Right lobe of liver (tissue), 6 donors: ENCODE results near the gene NTF4. TPM values are rescaled to one million over a fixed set of nuclear protein-coding genes. Genes with fewer than 3 reads are reported as not detected.
"Not testable (repeated sequence)": the region's sequence is repeated elsewhere in the genome, so short reads cannot be mapped to it uniquely, and the experiment has no call there.

Experiments used
- ATAC-seq, 4 donors: fragments of 200-7000 bp; cut with Tn5 transposase; one replicate each; pipeline ENCODE4 v1.9.1; 2020; ENCODE audit warnings: mild to moderate bottlenecking in 4 of 4, moderate library complexity in 4 of 4
- DNase-seq, 3 donors: peaks; one replicate each; pipeline ENCODE4 v3.0.0-alpha.2; 2020
- H3K27ac ChIP-seq, 3 donors: fragments of 200-600 bp; one replicate each; pipeline ENCODE4 v1.8.0; 2022
- H3K27me3 ChIP-seq, 2 donors: fragments of 200-600 bp; one replicate each; pipeline ENCODE4 v1.8.0; 2022
- H3K36me3 ChIP-seq, 4 donors: fragments of 200-600 bp; sonication (generic) in 1 of 4; one replicate each; pipeline versions ENCODE4 v1.5.1 to v1.8.0; 2017 to 2022; ENCODE audit warnings: control low read depth in 1 of 4
- H3K4me1 ChIP-seq, 4 donors: fragments of 200-600 bp; sonication (generic) in 1 of 4; one replicate each; pipeline versions ENCODE4 v1.5.1 to v1.8.0; 2017 to 2022; ENCODE audit warnings: control low read depth in 1 of 4
- H3K4me3 ChIP-seq, 3 donors: fragments of 200-600 bp; one replicate each; pipeline ENCODE4 v1.8.0; 2022
- H3K9me3 ChIP-seq, 4 donors: fragments of 200-600 bp; sonication (generic) in 1 of 4; one replicate each; pipeline versions ENCODE4 v1.5.1 to v1.8.0; 2017 to 2022; ENCODE audit warnings: control low read depth in 1 of 4
- CTCF ChIP-seq, 4 donors: fragments of 200-600 bp in 3 of 4; fragments of 450-650 bp in 1 of 4; IDR thresholded peaks; one replicate each; pipeline versions ENCODE4 v1.5.1 to v1.8.0; 2016 to 2022; ENCODE audit warnings: antibody characterized with exemption in 4 of 4, mild to moderate bottlenecking in 2 of 4
- POLR2A ChIP-seq: fragments of 450-650 bp; IDR thresholded peaks from one replicate; pipeline ENCODE4 v1.6.1; 2017; ENCODE audit warnings: antibody characterized with exemption, mild to moderate bottlenecking
- WGBS: methylation state at CpG from one replicate; pipeline ENCODE4 v1.1.6; 2018; ENCODE audit warnings: low coverage, low lambda C conversion rate; ENCODE audit not compliant: insufficient coverage; ENCODE audit errors: missing lambda C conversion rate; 5-methylcytosine and 5-hydroxymethylcytosine counted together
- intact Hi-C, 2 donors: fragments of 100-400 bp; cut with DNase I; formaldehyde crosslinking; loops; one replicate each; pipeline versions ENCODE4 v1.11.2 to v1.14.1; 2022
- total RNA-seq, 6 experiments: library from RNA; depleted of rRNA in 2 of 6; stranded (reverse); fragments of >200 nt in 2 of 6; fragmentation: NEBNext Ultra II Directional in 3 of 6; extraction: Animal tissue kit (Norgen Biotek cat#: 25700) in 3 of 6; gene quantifications; one replicate each; pipeline versions ENCODE4 v1.1.0 to v1.2.4, GENCODE V29; 2016 to 2023
- donor health status: DM: no; HTN: yes; CAD: no.
- donor health status: DM: no; HTN: no; CAD: no.
- donor health status: DM: no; HTN: no; CAD: no.
- donor health status: DM: no; HTN: yes; CAD: no.
- donor health status: DM: no; HTN: yes; CAD: no.

NTF4 gene
- total RNA-seq, 6 experiments from 2014 or later, result not detected

- no peak for DNase-seq
- intact Hi-C loops, result no loop called here
Observed at GRCh38 chr19:49084206-49085019, 19.8 kb upstream of the NTF4 start.

GRCh38 chr19:49081273-49081672 lies 16.7 kb upstream of the NTF4 start:
- H3K9me3 ChIP-seq, result no peaks in the 10 kb centered on the region
- H3K36me3 ChIP-seq, result no peaks in the 10 kb centered on the region
- ATAC-seq (no peak), DNase-seq (no peak)
- no peak overlapping the region for H3K4me3 ChIP-seq
- intact Hi-C loops, result no loop called here
- 80% methylated on average over 1 of the region's 1 CpG for WGBS
- peaks cover 0 to under 1% (median under 1%) of the 10 kb centered on the region in 4 donors for H3K4me1 ChIP-seq
- TF ChIP-seq CTCF (IDR thresholded peaks at IDR 0.05), result no peak
- TF ChIP-seq POLR2A, result no peak
- H3K27me3 ChIP-seq, result no peaks in the 10 kb centered on the region
- H3K27ac ChIP-seq, result no peak overlapping the region

More at GRCh38 chr19:49084206-49085019, 19.8 kb upstream of the NTF4 start:
- ATAC-seq, result no peak
- no peaks in the 10 kb centered on the region for H3K9me3 ChIP-seq
- H3K27ac ChIP-seq, result peak overlapping the region; percentile 12 to 79 (median 72)
- peak overlapping the region; percentile 64 to 99 (median 79) for H3K4me3 ChIP-seq
- peaks cover 0 to 12% (median 3%) of the 10 kb centered on the region in 4 donors for H3K4me1 ChIP-seq
- H3K27me3 ChIP-seq, result no peaks in the 10 kb centered on the region
- 67% methylated on average over 26 of the region's 26 CpGs for WGBS
- H3K36me3 ChIP-seq, result peaks cover 0 to 6% (median 2%) of the 10 kb centered on the region in 4 donors
- TF ChIP-seq POLR2A (no peak), CTCF (IDR thresholded peaks at IDR 0.05) (no peak)

- intact Hi-C loops, result no loop called here
- 85% methylated on average over 4 of the region's 4 CpGs for WGBS
- DNase-seq, result no peak
- Histone ChIP-seq H3K27me3 (no peaks in the 10 kb centered on the region), H3K36me3 (no peaks in the 10 kb centered on the region), H3K9me3 (no peaks in the 10 kb centered on the region), H3K27ac (no peak overlapping the region), H3K4me1 (no peaks in the 10 kb centered on the region), H3K4me3 (no peak overlapping the region)
- ATAC-seq, result no peak
- no peak for TF ChIP-seq CTCF (IDR thresholded peaks at IDR 0.05)
- no peak for TF ChIP-seq POLR2A
Observed at GRCh38 chr19:49080392-49080791, 15.8 kb upstream of the NTF4 start.

GRCh38 chr19:49074869-49075268 lies 10.3 kb upstream of the NTF4 start:
- 0% methylated on average over 2 of the region's 9 CpGs for WGBS
- H3K4me1 ChIP-seq, H3K9me3 ChIP-seq, H3K36me3 ChIP-seq, intact Hi-C loops, H3K27me3 ChIP-seq, H3K4me3 ChIP-seq, H3K27ac ChIP-seq: not testable (repeated sequence)
- ATAC-seq (peak; percentile 56 to 72 (median 60)), DNase-seq (peak; percentile 83 to 86 (median 86))
- peak; percentile 71 to 82 (median 74) for TF ChIP-seq CTCF (IDR thresholded peaks at IDR 0.05)
